ENCODE measurements around the gene CCNY. TPM values are rescaled to one million over a fixed set of nuclear protein-coding genes. Genes with fewer than 3 reads are reported as not detected.

Gene CCNY
- total RNA-seq, 2 experiments from 2014 or later, result 42.2 to 48.8 TPM

DNA sequence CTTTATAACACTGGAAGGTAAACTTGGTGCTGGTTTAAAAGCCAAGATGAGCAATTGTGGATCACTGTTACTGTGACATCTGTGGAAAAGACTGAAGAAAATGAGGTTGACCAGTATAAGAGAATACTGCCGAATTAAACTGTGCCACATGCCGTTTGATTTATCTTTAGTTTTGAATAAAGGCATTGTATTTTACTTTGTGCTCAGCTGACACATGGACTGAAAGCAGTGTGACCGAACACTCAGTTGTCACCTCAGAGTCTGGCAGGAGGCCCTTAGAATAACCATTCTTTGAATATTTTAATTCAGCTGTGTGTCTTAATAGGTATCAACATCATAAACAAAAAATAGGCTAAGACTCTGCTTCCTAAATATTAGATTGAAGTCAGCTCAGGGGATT lies 135.1 kb downstream of the CCNY start:
- no peaks in the 10 kb centered on the region for H3K9me3 Mint-ChIP-seq
- intact Hi-C loops (cut with micrococcal nuclease), result no loop called here
- DNase-seq, result no peak
- no peak overlapping the region for H3K4me3 Mint-ChIP-seq
- H3K27ac Mint-ChIP-seq, result no peak overlapping the region
- ChIA-PET POLR2A (interaction anchor here (0.8 kb wide), 1 partner anchor 18 kb away, joined by 3 read pairs; no protein-coding TSS in a partner anchor), CTCF (interaction anchor here (0.7 kb wide), 1 partner anchor 12 kb away, joined by 3 read pairs; no protein-coding TSS in a partner anchor)
- no peak for ATAC-seq
- TF ChIP-seq, protein P1, sequence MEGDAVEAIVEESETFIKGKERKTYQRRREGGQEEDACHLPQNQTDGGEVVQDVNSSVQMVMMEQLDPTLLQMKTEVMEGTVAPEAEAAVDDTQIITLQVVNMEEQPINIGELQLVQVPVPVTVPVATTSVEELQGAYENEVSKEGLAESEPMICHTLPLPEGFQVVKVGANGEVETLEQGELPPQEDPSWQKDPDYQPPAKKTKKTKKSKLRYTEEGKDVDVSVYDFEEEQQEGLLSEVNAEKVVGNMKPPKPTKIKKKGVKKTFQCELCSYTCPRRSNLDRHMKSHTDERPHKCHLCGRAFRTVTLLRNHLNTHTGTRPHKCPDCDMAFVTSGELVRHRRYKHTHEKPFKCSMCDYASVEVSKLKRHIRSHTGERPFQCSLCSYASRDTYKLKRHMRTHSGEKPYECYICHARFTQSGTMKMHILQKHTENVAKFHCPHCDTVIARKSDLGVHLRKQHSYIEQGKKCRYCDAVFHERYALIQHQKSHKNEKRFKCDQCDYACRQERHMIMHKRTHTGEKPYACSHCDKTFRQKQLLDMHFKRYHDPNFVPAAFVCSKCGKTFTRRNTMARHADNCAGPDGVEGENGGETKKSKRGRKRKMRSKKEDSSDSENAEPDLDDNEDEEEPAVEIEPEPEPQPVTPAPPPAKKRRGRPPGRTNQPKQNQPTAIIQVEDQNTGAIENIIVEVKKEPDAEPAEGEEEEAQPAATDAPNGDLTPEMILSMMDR (IDR thresholded peaks at IDR 0.05), result no peak
- peaks cover 40% of the 10 kb centered on the region for H3K4me1 Mint-ChIP-seq (ENCODE audit: low read depth)
- peaks cover 2% of the 10 kb centered on the region for H3K36me3 Mint-ChIP-seq (ENCODE audit: low read depth)
- H3K27me3 Mint-ChIP-seq, result no peaks in the 10 kb centered on the region

DNA sequence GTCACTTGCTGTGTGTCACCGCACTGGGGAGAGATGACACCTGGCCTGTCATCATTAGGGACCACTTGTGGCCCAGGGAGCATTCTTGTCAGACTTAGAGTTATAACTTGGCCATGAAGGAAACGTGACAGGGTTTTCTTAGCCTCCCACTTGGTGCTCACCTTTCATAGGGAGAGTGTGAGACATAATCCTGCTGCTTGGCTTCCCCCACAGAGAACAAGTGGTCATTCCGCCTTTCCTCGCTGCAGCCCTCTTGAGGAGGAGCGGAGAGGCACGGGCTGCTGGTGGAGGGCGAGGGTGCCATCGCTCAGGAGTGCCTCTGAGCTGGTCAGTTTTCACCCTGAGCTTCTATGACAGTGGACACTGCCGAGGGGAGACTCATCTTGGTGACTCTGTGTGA lies 143.8 kb downstream of the CCNY start:
- CTCF ChIA-PET, result no interaction called here
- DNase-seq (no peak), ATAC-seq (no peak)
- no peaks in the 10 kb centered on the region for H3K9me3 Mint-ChIP-seq
- intact Hi-C loops (cut with micrococcal nuclease), result no loop called here
- H3K4me3 Mint-ChIP-seq, result no peak overlapping the region
- H3K27me3 Mint-ChIP-seq, result no peaks in the 10 kb centered on the region
- TF ChIP-seq, protein P1 (IDR thresholded peaks at IDR 0.05), result no peak
- peaks cover 7% of the 10 kb centered on the region for H3K4me1 Mint-ChIP-seq (ENCODE audit: low read depth)
- peaks cover 3% of the 10 kb centered on the region for H3K36me3 Mint-ChIP-seq (ENCODE audit: low read depth)
- POLR2A ChIA-PET, result interaction anchor here (0.6 kb wide), 2 partner anchors 42 to 112 kb away, joined by 3 read pairs; no protein-coding TSS in a partner anchor
- no peak overlapping the region for H3K27ac Mint-ChIP-seq

DNA sequence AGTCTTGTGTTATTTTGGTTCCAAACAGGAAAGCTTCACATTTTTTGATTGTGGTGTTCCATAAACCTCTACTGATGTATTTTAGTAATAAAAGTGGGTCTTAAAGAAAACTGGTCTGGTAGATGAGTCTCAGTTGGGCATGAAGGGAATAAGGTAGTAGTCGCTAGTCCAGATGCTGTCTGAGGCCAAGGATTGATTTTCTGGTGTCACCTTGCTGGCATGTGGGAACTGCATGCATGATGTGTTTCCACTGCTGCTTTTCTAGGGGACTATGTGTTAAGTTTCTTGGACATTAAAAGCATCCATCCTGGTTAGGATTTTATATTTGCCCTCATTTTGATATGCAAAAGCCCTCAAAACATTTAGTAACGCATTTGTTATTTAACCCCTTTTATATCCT lies 145.1 kb downstream of the CCNY start:
- Mint-ChIP-seq H3K27ac (no peak overlapping the region), H3K27me3 (no peaks in the 10 kb centered on the region), H3K9me3 (no peaks in the 10 kb centered on the region), H3K36me3 (ENCODE audit: low read depth) (peaks cover 7% of the 10 kb centered on the region), H3K4me1 (ENCODE audit: low read depth) (peaks cover 7% of the 10 kb centered on the region), H3K4me3 (no peak overlapping the region)
- intact Hi-C loops (cut with micrococcal nuclease), result no loop called here
- CTCF ChIA-PET, result no interaction called here
- no peak for ATAC-seq
- POLR2A ChIA-PET, result no interaction called here
- no peak for DNase-seq
- TF ChIP-seq, protein P1 (IDR thresholded peaks at IDR 0.05), result no peak

DNA sequence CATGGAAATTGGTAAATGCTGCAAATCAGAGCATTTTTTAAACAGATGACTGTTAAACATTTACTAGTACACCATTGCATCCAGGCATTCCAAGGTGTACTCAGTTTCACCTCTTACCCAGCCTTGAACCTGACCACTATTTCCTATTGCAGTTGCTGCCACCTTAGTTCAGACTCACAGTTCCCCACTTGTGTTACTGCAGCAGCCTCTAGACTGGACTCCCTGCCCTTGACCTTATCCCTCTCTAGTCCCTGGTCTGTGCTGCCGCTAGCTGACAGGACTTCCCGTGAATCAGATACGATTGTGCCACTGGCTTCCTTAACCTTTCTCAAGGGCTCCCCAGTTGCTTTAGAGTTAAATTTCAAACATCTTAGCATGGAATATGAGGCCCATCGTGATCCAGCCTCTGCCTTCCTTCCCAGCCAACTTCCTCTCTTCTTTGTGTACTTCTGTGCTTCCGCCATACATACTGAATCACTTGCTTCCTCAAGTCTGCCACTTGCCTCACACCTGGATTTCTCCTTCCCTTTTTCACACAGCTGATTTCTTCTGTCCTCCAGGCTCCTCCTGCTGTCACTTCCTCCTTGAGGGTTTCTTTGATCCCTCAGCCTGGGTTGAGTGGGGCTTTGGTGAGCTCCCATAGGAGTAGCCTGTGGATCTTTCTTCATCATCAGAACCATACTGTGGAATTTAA lies 150.1 kb downstream of the CCNY start:
- DNase-seq (no peak), ATAC-seq (no peak)
- H3K4me1 Mint-ChIP-seq (ENCODE audit: low read depth), result peaks cover 14% of the 10 kb centered on the region
- TF ChIP-seq, protein P1 (IDR thresholded peaks at IDR 0.05), result no peak
- ChIA-PET CTCF (no interaction called here), POLR2A (no interaction called here)
- H3K9me3 Mint-ChIP-seq, result no peaks in the 10 kb centered on the region
- intact Hi-C loops (cut with micrococcal nuclease), result no loop called here
- no peaks in the 10 kb centered on the region for H3K27me3 Mint-ChIP-seq
- H3K36me3 Mint-ChIP-seq (ENCODE audit: low read depth), result peaks cover 14% of the 10 kb centered on the region
- no peak overlapping the region for H3K27ac Mint-ChIP-seq
- no peak overlapping the region for H3K4me3 Mint-ChIP-seq

DNA sequence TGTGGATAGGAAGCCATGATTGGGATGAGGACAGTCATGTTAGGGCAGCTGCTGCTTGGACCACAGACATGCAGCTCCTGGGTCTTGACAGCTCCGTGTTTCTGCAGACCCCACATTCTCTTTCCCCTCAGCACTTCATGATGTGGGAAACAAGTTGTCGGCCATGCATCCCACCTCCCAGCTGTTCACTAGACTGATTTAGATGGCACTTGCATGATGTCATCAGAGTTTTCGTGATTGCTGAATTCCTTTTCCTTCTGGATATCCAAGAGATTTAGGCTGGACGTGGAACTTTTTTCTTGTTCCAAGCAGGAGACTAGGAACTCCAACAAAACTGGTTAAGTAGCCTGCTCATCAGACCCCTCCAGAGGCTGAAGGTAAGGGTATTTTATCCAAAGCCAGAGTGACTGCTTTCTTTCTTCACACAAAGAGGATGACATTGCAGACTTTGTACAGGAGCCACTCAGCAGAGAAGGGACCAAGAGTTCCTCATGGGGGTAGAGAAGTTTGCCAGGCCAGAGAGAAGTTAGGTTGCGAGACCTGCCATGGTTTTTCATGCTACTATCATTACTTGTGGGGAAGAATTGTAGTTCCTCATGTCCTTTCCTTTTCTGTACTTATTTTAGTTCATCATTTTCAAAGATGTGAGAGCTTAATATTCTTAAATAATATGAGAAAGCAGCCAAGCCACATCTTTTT lies 151.2 kb downstream of the CCNY start:
- TF ChIP-seq, protein P1 (IDR thresholded peaks at IDR 0.05), result no peak
- Mint-ChIP-seq H3K9me3 (no peaks in the 10 kb centered on the region), H3K36me3 (ENCODE audit: low read depth) (peaks cover 14% of the 10 kb centered on the region), H3K4me1 (ENCODE audit: low read depth) (peaks cover 17% of the 10 kb centered on the region), H3K27ac (no peak overlapping the region), H3K27me3 (no peaks in the 10 kb centered on the region), H3K4me3 (no peak overlapping the region)
- CTCF ChIA-PET, result no interaction called here
- no peak for ATAC-seq
- no peak for DNase-seq
- intact Hi-C loops (cut with micrococcal nuclease), result no loop called here
- POLR2A ChIA-PET, result interaction anchor here (0.6 kb wide), 1 partner anchor 24 kb away, joined by 3 read pairs; no protein-coding TSS in a partner anchor

Data from activated CD8-positive, alpha-beta T cell treated with anti-CD3 and anti-CD28 coated beads for 36 hours (primary cell).